Astrocyte (in vitro differentiated cells and primary cell): ENCODE measurements around the gene STARD13.

Experiments used
- CTCF ChIP-seq: IDR thresholded peaks from 2 replicates; pipeline ENCODE4 v1.5.1; 2011; ENCODE audit warnings: low read depth, mild to moderate bottlenecking, inconsistent platforms, low read length, moderate library complexity; ENCODE audit not compliant: insufficient read depth
- EZH2 ChIP-seq: IDR thresholded peaks from 2 replicates; pipeline ENCODE4 v1.6.1; 2012; ENCODE audit warnings: mild to moderate bottlenecking, low read length, inconsistent platforms; ENCODE audit not compliant: insufficient read depth

- no peak for TF ChIP-seq CTCF
- TF ChIP-seq EZH2, result no peak
Observed at GRCh38 chr13:33070713-33071112, 214.8 kb downstream of the STARD13 start.
